MM.1S (cell line): ENCODE measurements around the gene SCUBE1.

Experiments
- EZH2 ChIP-seq: fragments of 300-600 bp; sonication (generic); optimal IDR thresholded peaks from 2 replicates; pipeline ENCODE3; 2017; ENCODE audit warnings: low read depth, mild to moderate bottlenecking, antibody characterized with exemption, low read length, mixed read lengths
- EZH2phosphoT487 ChIP-seq: fragments of 300-600 bp; sonication (generic); IDR thresholded peaks from 2 replicates; pipeline ENCODE4 v1.6.1; 2018; ENCODE audit warnings: antibody characterized with exemption, low read length
- TF ChIP-seq, protein P1 (sequence below): fragments of 300-600 bp; sonication (generic); IDR thresholded peaks from 2 replicates; pipeline ENCODE4 v1.5.1; 2016; ENCODE audit warnings: antibody characterized with exemption, low read length, mixed read lengths

DNA sequence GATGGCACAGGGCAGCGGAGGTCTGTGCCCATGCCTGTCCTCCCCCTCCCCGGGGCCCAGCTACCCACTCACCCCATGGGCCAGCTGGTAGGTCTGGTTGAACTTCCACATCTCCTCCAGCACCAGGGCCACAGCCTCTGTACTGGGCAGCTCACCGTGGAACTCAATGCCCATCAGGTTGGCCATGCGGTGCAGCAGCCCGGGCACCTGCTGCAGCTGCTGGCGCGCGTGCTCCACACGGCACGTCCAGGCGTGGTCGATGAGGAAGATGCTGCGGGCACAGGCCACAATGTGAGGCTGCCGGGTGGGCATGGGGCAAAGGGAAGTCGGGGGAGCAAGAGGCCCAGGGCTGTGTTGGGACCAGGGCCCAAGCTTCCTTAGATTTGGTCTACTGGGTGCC is 162.5 kb downstream of the SCUBE1 start:
- TF ChIP-seq, protein P1, sequence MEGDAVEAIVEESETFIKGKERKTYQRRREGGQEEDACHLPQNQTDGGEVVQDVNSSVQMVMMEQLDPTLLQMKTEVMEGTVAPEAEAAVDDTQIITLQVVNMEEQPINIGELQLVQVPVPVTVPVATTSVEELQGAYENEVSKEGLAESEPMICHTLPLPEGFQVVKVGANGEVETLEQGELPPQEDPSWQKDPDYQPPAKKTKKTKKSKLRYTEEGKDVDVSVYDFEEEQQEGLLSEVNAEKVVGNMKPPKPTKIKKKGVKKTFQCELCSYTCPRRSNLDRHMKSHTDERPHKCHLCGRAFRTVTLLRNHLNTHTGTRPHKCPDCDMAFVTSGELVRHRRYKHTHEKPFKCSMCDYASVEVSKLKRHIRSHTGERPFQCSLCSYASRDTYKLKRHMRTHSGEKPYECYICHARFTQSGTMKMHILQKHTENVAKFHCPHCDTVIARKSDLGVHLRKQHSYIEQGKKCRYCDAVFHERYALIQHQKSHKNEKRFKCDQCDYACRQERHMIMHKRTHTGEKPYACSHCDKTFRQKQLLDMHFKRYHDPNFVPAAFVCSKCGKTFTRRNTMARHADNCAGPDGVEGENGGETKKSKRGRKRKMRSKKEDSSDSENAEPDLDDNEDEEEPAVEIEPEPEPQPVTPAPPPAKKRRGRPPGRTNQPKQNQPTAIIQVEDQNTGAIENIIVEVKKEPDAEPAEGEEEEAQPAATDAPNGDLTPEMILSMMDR = no peak
- TF ChIP-seq EZH2 (no peak), EZH2phosphoT487 (no peak)
